OCI-LY7 (cell line): Measurements from ENCODE around the gene IMP4. TPM values are rescaled to one million over a fixed set of nuclear protein-coding genes. Genes with fewer than 3 reads are reported as not detected.

ENCODE experiments used
- BruUV-seq: library from RNA; stranded (reverse); fragments of 400-500 nt; replicated peaks from 2 replicates; lab custom pipeline; 2021; lab: Mats Ljungman, UMichigan
- CTCF ChIA-PET: fragments of 300-600 bp; sonication (Branson Sonifier 250); formaldehyde crosslinking; loops from one replicate; lab custom pipeline; 2022; ENCODE audit warnings: antibody characterized with exemption; ENCODE audit not compliant: unreplicated experiment; lab: Charles Lee
- POLR2A ChIA-PET: fragments of 300-600 bp; sonication (Branson Sonifier 250); formaldehyde crosslinking; loops from one replicate; lab custom pipeline; 2022; ENCODE audit warnings: antibody characterized with exemption; lab: Charles Lee
- DNase-seq: peaks from one replicate; pipeline ENCODE4 v3.0.0-alpha.2; 2015; ENCODE audit warnings: low spot score
- H2AFZ ChIP-seq: fragments of 200-600 bp; sonication (generic), shearing (Covaris generic); 2 replicates; pipeline ENCODE4 v1.6.1; 2014; ENCODE audit warnings: mild to moderate bottlenecking, antibody characterized with exemption, low read length, moderate library complexity
- H3K27ac ChIP-seq: fragments of 200-600 bp; sonication (generic); 2 replicates; pipeline ENCODE4 v1.5.1; 2014; ENCODE audit warnings: mixed run types, low read depth, mild to moderate bottlenecking, moderate library complexity, low read length, inconsistent platforms; ENCODE audit not compliant: poor library complexity, severe bottlenecking
- H3K36me3 ChIP-seq: fragments of 200-600 bp; sonication (generic); 2 replicates; pipeline ENCODE4 v1.6.1; 2014; ENCODE audit warnings: mild to moderate bottlenecking, antibody characterized with exemption, low read length, moderate library complexity, mixed read lengths; ENCODE audit not compliant: insufficient read depth
- H3K4me1 ChIP-seq: fragments of 200-600 bp; sonication (generic); 2 replicates; pipeline ENCODE4 v1.5.1; 2014; ENCODE audit warnings: mild to moderate bottlenecking, low read length; ENCODE audit not compliant: insufficient read depth, poor library complexity, severe bottlenecking
- H3K4me2 ChIP-seq: fragments of 200-600 bp; sonication (generic); 2 replicates; pipeline ENCODE4 v1.6.1; 2014; ENCODE audit warnings: mild to moderate bottlenecking, low read length
- H3K4me3 ChIP-seq: fragments of 200-600 bp; sonication (generic); 2 replicates; pipeline ENCODE4 v1.5.1; 2014; ENCODE audit warnings: mild to moderate bottlenecking, low read depth, low read length; ENCODE audit not compliant: poor library complexity, severe bottlenecking
- H3K79me2 ChIP-seq: fragments of 200-600 bp; sonication (generic); 2 replicates; pipeline ENCODE4 v1.6.1; 2016; ENCODE audit warnings: low read depth, mild to moderate bottlenecking, low read length, moderate library complexity, mixed read lengths; ENCODE audit not compliant: insufficient read depth
- H3K9me2 ChIP-seq: fragments of 200-600 bp; sonication (generic); 2 replicates; pipeline ENCODE4 v1.6.1; 2016; ENCODE audit warnings: mild to moderate bottlenecking, low read length, mixed read lengths; ENCODE audit not compliant: insufficient read depth
- H3K9me3 ChIP-seq: fragments of 200-600 bp; sonication (generic); 2 replicates; pipeline ENCODE4 v1.6.1; 2014; ENCODE audit warnings: mild to moderate bottlenecking, mixed run types, low read length, mixed read lengths
- H4K20me1 ChIP-seq: fragments of 200-600 bp; sonication (generic); 2 replicates; pipeline ENCODE4 v1.6.1; 2014; ENCODE audit warnings: mild to moderate bottlenecking, antibody characterized with exemption, low read length, moderate library complexity, mixed read lengths; ENCODE audit not compliant: insufficient read depth
- EZH2phosphoT487 ChIP-seq: fragments of 200-600 bp; sonication (generic); IDR thresholded peaks from 2 replicates; pipeline ENCODE4 v1.6.1; 2018; ENCODE audit warnings: low read depth, borderline replicate concordance, mild to moderate bottlenecking, mixed run types, antibody characterized with exemption, low read length, moderate library complexity, mixed read lengths
- intact Hi-C: fragments of 100-400 bp; cut with micrococcal nuclease; formaldehyde crosslinking; loops from one replicate; pipeline ENCODE4 v1.10.0; 2022; ENCODE audit not compliant: unreplicated experiment
- total RNA-seq, 2 experiments: library from RNA; depleted of rRNA in 1 of 2; stranded (reverse); fragments of >200 nt in 1 of 2; shearing (Covaris generic) in 1 of 2; gene quantifications; 2 replicates each; pipeline ENCODE4 v1.2.3, GENCODE V29; 2014 to 2022
- TF ChIP-seq, protein P1 (sequence below): fragments of 200-600 bp; sonication (generic); conservative IDR thresholded peaks from 2 replicates; pipeline ENCODE4 v1.5.1; 2014; ENCODE audit warnings: mild to moderate bottlenecking, antibody characterized with exemption, low read length, moderate library complexity, mixed read lengths

Gene IMP4
- total RNA-seq, 2 experiments from 2014 or later, result 266 to 314 TPM

DNA sequence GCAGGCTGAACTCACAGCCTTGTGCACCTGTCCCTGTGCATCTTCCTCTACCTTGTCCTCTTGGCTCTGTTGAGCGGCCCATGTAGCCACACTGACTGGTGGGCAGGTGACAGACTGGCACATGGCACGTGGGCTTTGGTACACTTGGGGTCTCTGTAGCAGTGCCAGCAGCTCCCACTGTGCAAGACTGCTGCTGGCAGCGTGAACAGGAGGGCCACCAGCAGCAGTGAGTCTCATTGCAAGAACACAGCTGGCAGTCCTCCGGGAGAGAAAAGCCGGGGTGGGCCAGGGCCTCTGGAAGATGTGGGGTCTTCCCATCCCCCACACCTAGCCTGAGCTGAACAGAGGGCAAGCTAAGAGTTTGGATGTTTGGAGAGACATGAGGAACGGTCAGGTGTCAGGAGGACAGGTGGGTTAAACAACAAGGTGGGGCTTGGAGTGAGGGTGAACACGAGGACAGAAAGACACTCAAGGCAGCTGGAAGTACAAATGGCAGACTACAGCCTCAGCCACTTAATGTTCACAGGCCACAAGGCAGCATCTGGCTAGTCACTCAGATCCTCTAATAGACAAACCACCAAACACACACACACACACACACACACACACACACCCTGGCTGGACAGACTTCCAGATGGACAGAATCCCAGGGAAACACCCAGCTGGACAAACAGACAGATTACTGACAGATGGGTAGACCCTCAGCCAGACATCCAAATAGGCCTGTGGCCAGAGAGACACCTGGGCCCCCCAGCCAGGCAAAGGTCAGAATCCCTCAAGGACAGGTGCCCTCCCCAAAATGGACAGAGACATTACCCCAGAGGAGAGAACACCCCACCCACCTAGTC lies 10.8 kb downstream of the IMP4 start:
- TF ChIP-seq EZH2phosphoT487, result no peak
- TF ChIP-seq, protein P1, sequence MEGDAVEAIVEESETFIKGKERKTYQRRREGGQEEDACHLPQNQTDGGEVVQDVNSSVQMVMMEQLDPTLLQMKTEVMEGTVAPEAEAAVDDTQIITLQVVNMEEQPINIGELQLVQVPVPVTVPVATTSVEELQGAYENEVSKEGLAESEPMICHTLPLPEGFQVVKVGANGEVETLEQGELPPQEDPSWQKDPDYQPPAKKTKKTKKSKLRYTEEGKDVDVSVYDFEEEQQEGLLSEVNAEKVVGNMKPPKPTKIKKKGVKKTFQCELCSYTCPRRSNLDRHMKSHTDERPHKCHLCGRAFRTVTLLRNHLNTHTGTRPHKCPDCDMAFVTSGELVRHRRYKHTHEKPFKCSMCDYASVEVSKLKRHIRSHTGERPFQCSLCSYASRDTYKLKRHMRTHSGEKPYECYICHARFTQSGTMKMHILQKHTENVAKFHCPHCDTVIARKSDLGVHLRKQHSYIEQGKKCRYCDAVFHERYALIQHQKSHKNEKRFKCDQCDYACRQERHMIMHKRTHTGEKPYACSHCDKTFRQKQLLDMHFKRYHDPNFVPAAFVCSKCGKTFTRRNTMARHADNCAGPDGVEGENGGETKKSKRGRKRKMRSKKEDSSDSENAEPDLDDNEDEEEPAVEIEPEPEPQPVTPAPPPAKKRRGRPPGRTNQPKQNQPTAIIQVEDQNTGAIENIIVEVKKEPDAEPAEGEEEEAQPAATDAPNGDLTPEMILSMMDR, result no peak
- H3K27ac ChIP-seq, result peak overlapping the region; percentile 97
- CTCF ChIA-PET, result interaction anchor here (0.8 to 1.0 kb wide), 2 partner anchors 24 to 36 kb away, joined by 3 to 4 read pairs; no protein-coding TSS in a partner anchor
- H3K36me3 ChIP-seq, result peaks cover 29% of the 10 kb centered on the region
- peaks cover 70% of the 10 kb centered on the region for H3K4me1 ChIP-seq
- no peak overlapping the region for H2AFZ ChIP-seq
- H3K79me2 ChIP-seq, result peaks cover 19% of the 10 kb centered on the region; the same call in 1 of the 2 replicates
- POLR2A ChIA-PET, result interaction anchor here (0.7 to 15.9 kb wide), 7 partner anchors 9 to 33 kb away, joined by 4 to 251 read pairs (median 30); partner anchors contain the start of gene IMP4
- no peaks in the 10 kb centered on the region for H4K20me1 ChIP-seq
- peak overlapping the region; percentile 75 for H3K4me3 ChIP-seq
- peak overlapping the region; percentile 93 for H3K4me2 ChIP-seq
- intact Hi-C loops, result loop anchor here (10.0 kb wide), 1 partner anchor 1231 kb away; no protein-coding TSS in a partner anchor
- BruUV-seq, result no TSS peak
- DNase-seq, result peak; percentile 46
- H3K9me2 ChIP-seq, result no peaks in the 10 kb centered on the region
- no peaks in the 10 kb centered on the region for H3K9me3 ChIP-seq

- peak overlapping the region; percentile 93 for H3K4me2 ChIP-seq
- H3K27ac ChIP-seq, result peak overlapping the region; percentile 97
- intact Hi-C loops, result loop anchor here (10.0 kb wide), 1 partner anchor 1231 kb away; no protein-coding TSS in a partner anchor
- TF ChIP-seq EZH2phosphoT487, result no peak
- TF ChIP-seq, protein P1, result no peak
- CTCF ChIA-PET, result interaction anchor here (0.8 to 1.0 kb wide), 2 partner anchors 24 to 36 kb away, joined by 3 to 4 read pairs; no protein-coding TSS in a partner anchor
- H3K9me3 ChIP-seq, result no peaks in the 10 kb centered on the region
- no peak for DNase-seq
- H2AFZ ChIP-seq, result no peak overlapping the region
- peak overlapping the region; percentile 75 for H3K4me3 ChIP-seq
- H3K4me1 ChIP-seq, result peaks cover 65% of the 10 kb centered on the region
- no peaks in the 10 kb centered on the region for H4K20me1 ChIP-seq
- BruUV-seq, result no TSS peak
- peaks cover 23% of the 10 kb centered on the region for H3K36me3 ChIP-seq
- POLR2A ChIA-PET, result interaction anchor here (0.7 to 15.9 kb wide), 7 partner anchors 9 to 32 kb away, joined by 4 to 251 read pairs (median 30); partner anchors contain the start of gene IMP4
- no peaks in the 10 kb centered on the region for H3K9me2 ChIP-seq
- H3K79me2 ChIP-seq, result peaks cover 18% of the 10 kb centered on the region; the same call in 1 of the 2 replicates
Measured at GRCh38 chr2:130354139-130354428, 11.4 kb downstream of the IMP4 start.
